ENCODE data around the gene CARD19.

The CARD19 gene

DNA sequence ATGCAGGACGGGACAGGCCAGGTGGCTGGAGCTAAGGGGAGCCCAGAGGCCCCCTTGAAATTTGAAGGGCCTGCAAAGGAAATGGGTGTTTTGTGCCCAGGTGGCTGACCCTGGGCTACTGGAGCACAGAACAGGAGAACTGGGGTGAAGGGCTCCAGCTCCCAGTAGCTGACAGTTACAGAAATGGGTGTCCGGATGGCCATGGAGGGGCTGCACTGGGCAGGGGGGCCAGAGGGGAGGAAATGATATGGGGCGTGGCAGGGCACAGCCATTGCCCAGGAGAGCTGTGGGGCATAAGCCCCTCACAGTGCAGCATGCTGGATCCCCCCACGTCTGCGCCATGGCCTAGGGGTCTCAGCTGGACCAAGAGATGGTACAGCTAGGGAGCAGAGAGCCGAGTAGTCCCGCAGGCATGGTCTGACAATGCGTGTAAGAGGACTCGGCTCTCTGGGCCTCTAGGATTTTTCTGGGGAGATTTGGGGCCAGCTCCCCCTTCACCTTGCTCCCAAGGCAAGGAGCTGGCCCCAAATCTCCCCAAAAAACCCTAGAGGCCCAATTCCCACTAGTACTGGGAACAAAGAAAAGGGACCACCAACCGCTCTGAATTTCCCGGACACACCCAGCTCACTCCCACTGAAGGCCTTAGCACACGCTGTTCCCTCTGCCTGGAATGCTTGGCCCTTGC is 7.9 kb upstream of the CARD19 start:
- H3K27me3 ChIP-seq (ENCODE audit: low read depth): no peaks in the 10 kb centered on the region
- in situ Hi-C loops (cut with MboI; ENCODE audit: low sequenced_read_pairs): no loop called here
- H3K4me1 ChIP-seq: no peaks in the 10 kb centered on the region
- no peaks in the 10 kb centered on the region for H3K36me3 ChIP-seq (replicated peaks)
- H3K4me3 ChIP-seq: no peak overlapping the region
- no peak for DNase-seq (ENCODE audit: low spot score in 2 of 2)
- no peaks in the 10 kb centered on the region for H3K9me3 ChIP-seq

DNA sequence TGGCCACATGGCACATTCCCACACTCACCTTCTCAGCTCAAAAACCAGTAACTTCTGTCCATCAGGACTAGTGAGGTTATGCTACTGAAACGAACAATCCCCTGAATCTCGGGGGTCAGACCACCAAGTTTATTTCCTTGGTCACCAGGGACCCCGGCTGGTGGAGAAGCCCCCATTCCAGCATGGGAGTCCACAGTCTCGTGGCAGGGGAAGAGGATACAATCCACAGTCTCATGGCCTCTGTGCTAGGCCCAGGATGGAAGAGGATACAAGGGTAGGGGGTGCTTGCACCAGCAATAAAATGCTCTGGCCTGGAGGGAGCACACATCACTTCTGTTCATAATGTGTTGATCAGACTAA is 7.4 kb upstream of the CARD19 start:
- in situ Hi-C loops (cut with MboI; ENCODE audit: low sequenced_read_pairs): no loop called here
- Histone ChIP-seq H3K4me1 (no peaks in the 10 kb centered on the region), H3K36me3 (replicated peaks) (no peaks in the 10 kb centered on the region), H3K4me3 (no peak overlapping the region), H3K27me3 (ENCODE audit: low read depth) (no peaks in the 10 kb centered on the region), H3K9me3 (no peaks in the 10 kb centered on the region)
- no peak for DNase-seq (ENCODE audit: low spot score in 2 of 2)

DNA sequence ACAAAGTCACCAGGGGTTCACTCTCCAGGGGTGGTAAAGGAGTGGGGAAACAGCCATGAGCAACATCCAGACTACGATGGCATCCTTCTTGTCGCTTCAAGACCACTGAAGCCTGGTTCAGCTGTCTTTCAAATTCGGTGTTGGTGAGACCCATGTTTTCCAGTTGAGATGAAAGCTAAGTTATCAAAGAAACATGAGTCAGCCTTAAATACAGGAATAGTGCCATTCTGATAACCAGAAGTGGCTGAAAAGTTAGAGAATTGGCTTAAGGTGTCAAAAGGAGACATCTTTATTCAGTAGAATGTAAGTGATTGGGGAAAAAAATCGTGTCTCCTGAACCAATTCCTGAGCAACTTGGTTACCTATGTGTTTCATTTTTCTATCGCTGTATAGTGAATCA is 7.0 kb upstream of the CARD19 start:
- Histone ChIP-seq H3K36me3 (replicated peaks) (no peaks in the 10 kb centered on the region), H3K4me1 (no peaks in the 10 kb centered on the region), H3K27me3 (ENCODE audit: low read depth) (no peaks in the 10 kb centered on the region), H3K4me3 (no peak overlapping the region), H3K9me3 (no peaks in the 10 kb centered on the region)
- DNase-seq (ENCODE audit: low spot score in 2 of 2): no peak
- in situ Hi-C loops (cut with MboI; ENCODE audit: low sequenced_read_pairs): no loop called here

DNA sequence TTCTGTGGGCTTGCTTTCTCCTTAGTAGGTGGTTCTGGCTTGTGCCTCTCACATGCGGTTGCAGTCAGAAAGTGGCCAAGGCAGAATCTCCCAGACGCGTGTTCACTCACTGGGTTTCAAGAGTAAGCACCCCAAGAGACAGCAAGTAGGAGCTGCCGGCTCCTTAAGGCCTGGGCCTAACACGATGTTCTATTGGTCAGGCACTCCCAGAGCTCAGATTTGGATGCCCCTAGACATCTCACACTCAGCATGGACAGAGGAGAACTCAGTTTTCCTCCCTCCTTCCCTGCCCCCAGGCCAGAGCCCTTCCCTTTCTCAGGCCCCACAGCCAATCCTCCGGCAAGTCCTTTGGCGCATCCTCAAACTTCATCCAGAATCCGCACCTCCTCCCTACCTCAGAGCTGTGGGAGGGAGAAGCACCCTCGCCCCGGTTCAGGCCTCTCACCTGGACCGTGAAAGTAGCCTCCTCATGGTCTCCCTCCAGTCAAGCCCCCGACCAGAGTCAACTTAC is 6.5 kb upstream of the CARD19 start:
- in situ Hi-C loops (cut with MboI; ENCODE audit: low sequenced_read_pairs): no loop called here
- Histone ChIP-seq H3K36me3 (replicated peaks) (no peaks in the 10 kb centered on the region), H3K27me3 (ENCODE audit: low read depth) (no peaks in the 10 kb centered on the region), H3K9me3 (no peaks in the 10 kb centered on the region), H3K4me3 (no peak overlapping the region), H3K4me1 (no peaks in the 10 kb centered on the region)
- DNase-seq (ENCODE audit: low spot score in 2 of 2): no peak

DNA sequence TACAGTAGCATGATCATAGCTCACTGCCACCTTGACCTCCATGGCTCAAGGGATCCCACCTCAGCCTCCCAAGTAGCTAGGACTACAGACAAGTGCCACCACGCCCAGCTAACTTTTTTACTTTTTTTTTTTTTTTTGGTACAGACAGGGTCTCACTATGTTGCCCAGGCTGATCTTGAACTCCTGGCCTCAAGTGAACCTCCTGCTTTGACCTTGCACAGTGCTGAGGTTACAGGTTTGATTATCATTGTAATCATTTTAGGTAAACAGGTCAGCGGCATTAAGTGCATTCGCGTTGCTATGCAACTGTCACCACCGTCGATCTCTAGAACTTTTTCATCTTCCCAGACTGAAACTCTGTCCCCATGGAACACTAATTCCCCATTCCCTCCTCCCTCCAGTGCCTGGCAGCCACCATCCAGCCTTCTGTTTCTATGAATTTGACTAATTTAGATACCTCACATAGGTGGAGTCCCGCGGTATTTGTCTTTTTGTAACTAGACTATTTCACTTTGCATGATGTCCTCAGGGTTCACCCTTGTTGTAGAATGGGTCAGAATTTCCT is 5.8 kb upstream of the CARD19 start:
- H3K27me3 ChIP-seq (ENCODE audit: low read depth): no peaks in the 10 kb centered on the region
- no peaks in the 10 kb centered on the region for H3K36me3 ChIP-seq (replicated peaks)
- no peak overlapping the region for H3K4me3 ChIP-seq
- in situ Hi-C loops (cut with MboI; ENCODE audit: low sequenced_read_pairs): no loop called here
- no peaks in the 10 kb centered on the region for H3K9me3 ChIP-seq
- DNase-seq (ENCODE audit: low spot score in 2 of 2): no peak
- peaks cover 4% of the 10 kb centered on the region; the same call in 1 of the 2 replicates for H3K4me1 ChIP-seq

DNA sequence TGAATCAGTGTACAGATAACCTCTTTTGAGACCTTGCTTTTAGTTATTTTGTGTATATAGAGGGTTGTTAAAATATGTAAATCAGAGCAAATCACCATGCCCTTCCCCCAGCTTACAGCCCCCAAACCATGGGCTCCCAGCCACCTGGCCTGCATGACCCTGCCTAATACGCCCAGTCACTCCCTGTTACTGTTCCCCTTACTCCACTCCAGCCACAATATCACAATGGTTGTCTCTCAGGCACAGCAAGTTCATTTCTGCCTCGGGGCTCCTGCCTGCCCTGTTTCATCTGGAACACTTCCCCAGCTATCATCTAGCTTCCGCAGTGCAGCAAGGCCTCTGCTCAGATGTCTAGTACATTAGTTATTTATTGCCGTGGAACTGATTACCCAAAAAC is 5.0 kb upstream of the CARD19 start:
- Histone ChIP-seq H3K9me3 (no peaks in the 10 kb centered on the region), H3K36me3 (replicated peaks) (no peaks in the 10 kb centered on the region), H3K27me3 (ENCODE audit: low read depth) (no peaks in the 10 kb centered on the region), H3K4me1 (peaks cover 4% of the 10 kb centered on the region; the same call in 1 of the 2 replicates), H3K4me3 (no peak overlapping the region)
- no peak for DNase-seq (ENCODE audit: low spot score in 2 of 2)
- in situ Hi-C loops (cut with MboI; ENCODE audit: low sequenced_read_pairs): no loop called here

DNA sequence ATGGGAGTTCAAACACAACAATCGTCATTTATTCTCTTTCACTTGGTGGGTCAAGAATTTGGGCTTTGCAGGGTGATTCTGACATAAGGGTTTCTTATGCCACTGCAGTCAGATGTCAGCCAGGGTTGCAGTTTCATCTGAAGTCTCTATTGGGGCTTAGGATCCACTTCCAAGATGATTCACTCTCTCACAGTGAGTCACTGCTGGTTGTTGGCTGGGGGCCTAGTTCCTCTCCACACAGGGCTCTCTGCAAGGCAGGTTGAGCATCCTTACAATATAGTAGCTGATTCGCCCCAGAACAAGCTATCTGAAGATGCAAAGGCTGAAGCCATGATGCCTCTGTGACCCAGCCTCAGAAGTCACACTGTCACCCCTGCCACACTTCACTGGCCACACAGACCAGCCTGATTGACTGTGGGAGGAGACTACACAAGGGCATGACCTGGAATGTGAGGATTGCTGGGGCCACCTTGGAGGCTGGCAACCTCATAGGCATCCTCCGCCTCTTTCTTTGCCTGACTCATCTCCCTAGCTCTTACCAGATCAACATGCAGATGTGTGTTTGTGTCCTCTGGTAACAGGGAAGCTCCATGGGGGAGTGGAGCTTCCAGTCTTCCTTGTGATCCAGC is 4.5 kb upstream of the CARD19 start:
- DNase-seq (ENCODE audit: low spot score in 2 of 2): no peak
- no peaks in the 10 kb centered on the region for H3K27me3 ChIP-seq (ENCODE audit: low read depth)
- H3K36me3 ChIP-seq (replicated peaks): no peaks in the 10 kb centered on the region; the same call in 1 of the 2 replicates
- H3K4me1 ChIP-seq: peaks cover 4% of the 10 kb centered on the region; the same call in 1 of the 2 replicates
- H3K4me3 ChIP-seq: no peak overlapping the region
- in situ Hi-C loops (cut with MboI; ENCODE audit: low sequenced_read_pairs): no loop called here
- H3K9me3 ChIP-seq: no peaks in the 10 kb centered on the region

DNA sequence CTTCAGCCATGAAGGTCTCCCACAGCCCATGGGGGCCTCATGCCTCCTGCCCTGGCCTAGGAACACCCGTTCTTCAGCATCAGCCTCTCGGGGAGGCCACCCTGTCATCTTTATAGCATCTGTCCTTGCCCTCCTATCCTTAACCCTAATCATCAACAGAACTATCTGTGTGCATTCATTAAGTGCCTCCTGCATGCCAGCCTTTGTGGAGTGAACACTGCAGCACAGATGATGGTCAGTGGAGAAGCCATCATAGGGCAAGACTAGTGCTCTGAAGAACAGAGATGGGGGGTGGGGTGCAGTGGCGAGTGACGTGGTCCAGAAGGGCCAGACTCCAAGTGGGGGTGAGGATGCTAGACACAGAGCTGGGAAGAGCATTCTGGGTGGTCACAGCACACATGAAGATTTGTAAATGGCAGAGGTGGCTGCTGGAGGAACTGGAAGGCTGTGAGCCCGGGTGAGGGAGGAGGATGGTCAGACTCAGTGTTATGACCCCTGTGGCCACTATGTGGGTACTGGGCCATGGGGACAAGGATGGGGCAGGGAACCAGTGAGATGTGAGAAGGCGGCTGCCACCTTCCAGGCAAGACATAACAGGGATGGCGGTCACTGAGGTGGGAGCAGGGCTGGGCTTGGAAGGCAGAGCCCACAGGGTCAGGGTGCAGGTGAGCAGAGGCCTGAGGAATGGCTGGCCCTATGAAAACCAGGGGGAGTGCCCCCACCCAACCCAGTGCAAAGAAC is 3.6 kb upstream of the CARD19 start:
- Histone ChIP-seq H3K4me1 (peaks cover 10% of the 10 kb centered on the region), H3K9me3 (no peaks in the 10 kb centered on the region), H3K4me3 (no peak overlapping the region), H3K36me3 (replicated peaks) (no peaks in the 10 kb centered on the region; the same call in 1 of the 2 replicates), H3K27me3 (ENCODE audit: low read depth) (no peaks in the 10 kb centered on the region)
- in situ Hi-C loops (cut with MboI; ENCODE audit: low sequenced_read_pairs): no loop called here
- DNase-seq (ENCODE audit: low spot score in 2 of 2): peak in 1 of 2 experiments; percentile 4

DNA sequence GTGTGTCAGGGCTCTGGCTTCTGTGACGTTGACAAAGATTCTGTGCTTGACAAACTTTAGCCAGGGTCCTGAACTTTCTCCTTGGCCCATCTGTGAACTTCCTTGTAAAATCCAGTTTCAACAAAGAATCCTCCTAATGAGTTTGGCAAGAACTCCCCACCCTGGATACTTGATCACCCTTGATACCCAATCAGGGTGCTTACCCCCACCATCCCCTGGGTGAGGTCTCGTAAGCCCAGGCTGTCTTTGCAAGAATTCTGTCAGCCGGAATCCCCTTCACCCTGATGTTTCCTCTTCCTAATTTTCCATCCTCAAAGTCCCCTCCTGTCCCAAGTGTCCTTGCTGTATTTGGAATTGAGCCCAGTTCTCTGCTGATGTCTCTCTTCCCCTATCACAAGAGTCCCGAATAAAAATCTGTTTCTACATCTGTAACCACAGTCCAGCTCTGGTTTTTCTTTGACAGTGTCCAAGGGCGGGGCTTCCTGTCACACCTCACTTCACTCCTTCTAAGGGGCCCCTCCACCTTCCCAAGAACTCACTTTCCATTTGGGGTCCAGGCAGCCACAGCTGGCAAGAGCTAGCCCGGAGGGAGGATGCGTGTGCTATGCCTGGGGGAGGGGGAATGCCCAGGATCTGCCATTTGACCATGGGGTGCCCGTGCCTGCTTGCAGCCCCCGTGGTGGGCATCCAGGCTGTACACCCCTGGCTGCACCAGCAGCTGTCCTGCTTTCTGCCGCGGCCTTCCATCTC is 2.7 kb upstream of the CARD19 start:
- Histone ChIP-seq H3K4me3 (no peak overlapping the region), H3K4me1 (peaks cover 11% of the 10 kb centered on the region), H3K27me3 (ENCODE audit: low read depth) (no peaks in the 10 kb centered on the region), H3K9me3 (no peaks in the 10 kb centered on the region), H3K36me3 (replicated peaks) (no peaks in the 10 kb centered on the region; the same call in 1 of the 2 replicates)
- DNase-seq (ENCODE audit: low spot score in 2 of 2): peak in 1 of 2 experiments; percentile 2
- in situ Hi-C loops (cut with MboI; ENCODE audit: low sequenced_read_pairs): no loop called here

DNA sequence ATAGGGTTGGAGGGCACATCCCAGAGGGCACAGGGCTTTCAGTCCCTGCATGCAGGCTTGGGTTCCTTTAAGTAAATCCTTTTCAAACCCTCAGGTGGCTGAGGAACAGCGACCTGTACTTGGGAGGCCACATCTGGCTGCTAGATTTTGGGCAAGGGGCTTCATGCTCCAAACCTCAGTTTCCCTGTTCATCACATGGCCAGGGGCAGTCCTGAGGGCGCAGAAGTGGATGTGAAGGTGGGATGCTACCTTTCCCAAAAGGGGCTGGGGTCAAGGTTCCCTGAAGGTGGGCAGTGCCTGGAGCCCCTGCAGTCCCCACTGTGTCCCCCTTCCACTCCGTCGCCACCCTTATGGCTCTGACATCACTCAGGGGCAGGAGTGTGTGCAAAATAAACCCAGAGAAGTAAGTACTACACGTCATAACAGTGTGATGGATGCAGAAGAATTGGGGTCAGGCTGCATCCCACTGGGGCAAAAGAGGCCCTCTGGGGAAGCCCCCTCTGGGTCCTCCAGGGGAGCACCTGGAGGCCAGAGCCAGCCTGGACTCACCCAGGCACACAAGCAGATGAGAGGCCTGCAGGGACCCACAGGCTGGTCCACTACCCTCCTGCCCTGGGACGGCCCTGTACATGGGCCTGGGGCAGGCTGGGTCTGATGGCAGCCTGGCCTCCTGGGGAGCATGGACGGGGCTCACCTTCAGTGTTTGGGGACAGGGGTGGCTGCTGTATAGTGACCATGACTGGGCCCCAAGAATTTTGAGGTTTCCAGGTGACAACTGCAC is 1.9 kb upstream of the CARD19 start:
- Histone ChIP-seq H3K9me3 (no peaks in the 10 kb centered on the region), H3K36me3 (replicated peaks) (no peaks in the 10 kb centered on the region; the same call in 1 of the 2 replicates), H3K4me3 (no peak overlapping the region), H3K4me1 (peaks cover 11% of the 10 kb centered on the region), H3K27me3 (ENCODE audit: low read depth) (no peaks in the 10 kb centered on the region)
- in situ Hi-C loops (cut with MboI; ENCODE audit: low sequenced_read_pairs): no loop called here
- DNase-seq (ENCODE audit: low spot score in 2 of 2): no peak

DNA sequence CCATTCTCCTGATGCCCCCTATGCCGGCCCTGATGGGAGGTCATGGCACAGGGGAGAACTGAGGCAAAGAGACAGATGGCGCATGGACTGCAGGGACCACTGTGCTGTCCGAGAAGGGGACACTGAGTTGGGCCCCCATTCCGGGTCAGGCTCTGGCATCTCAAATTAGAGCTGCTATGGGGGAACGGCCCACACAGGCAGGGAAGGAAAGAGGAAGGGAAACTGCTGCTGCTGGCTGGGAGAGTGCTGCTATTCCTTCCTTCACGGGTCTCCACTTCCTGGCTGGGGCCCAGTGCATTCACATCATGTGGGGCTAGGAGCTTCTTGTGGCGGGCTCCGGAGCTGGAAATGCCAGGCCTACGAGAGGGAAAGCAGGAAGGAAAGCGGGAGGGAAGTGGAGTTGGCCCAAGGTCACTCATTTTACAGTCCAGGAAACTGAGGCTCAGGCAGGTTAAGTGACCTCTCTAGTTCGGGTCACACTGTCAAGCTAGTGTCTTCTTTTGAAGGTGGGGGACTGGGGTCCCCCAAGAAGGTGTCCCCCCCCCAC is 1.3 kb upstream of the CARD19 start:
- peaks cover 11% of the 10 kb centered on the region for H3K4me1 ChIP-seq
- H3K4me3 ChIP-seq: peak overlapping the region; percentile 32
- DNase-seq (ENCODE audit: low spot score in 2 of 2): no peak
- H3K9me3 ChIP-seq: no peaks in the 10 kb centered on the region
- in situ Hi-C loops (cut with MboI; ENCODE audit: low sequenced_read_pairs): no loop called here
- H3K36me3 ChIP-seq (replicated peaks): no peaks in the 10 kb centered on the region; the same call in 1 of the 2 replicates
- H3K27me3 ChIP-seq (ENCODE audit: low read depth): no peaks in the 10 kb centered on the region

DNA sequence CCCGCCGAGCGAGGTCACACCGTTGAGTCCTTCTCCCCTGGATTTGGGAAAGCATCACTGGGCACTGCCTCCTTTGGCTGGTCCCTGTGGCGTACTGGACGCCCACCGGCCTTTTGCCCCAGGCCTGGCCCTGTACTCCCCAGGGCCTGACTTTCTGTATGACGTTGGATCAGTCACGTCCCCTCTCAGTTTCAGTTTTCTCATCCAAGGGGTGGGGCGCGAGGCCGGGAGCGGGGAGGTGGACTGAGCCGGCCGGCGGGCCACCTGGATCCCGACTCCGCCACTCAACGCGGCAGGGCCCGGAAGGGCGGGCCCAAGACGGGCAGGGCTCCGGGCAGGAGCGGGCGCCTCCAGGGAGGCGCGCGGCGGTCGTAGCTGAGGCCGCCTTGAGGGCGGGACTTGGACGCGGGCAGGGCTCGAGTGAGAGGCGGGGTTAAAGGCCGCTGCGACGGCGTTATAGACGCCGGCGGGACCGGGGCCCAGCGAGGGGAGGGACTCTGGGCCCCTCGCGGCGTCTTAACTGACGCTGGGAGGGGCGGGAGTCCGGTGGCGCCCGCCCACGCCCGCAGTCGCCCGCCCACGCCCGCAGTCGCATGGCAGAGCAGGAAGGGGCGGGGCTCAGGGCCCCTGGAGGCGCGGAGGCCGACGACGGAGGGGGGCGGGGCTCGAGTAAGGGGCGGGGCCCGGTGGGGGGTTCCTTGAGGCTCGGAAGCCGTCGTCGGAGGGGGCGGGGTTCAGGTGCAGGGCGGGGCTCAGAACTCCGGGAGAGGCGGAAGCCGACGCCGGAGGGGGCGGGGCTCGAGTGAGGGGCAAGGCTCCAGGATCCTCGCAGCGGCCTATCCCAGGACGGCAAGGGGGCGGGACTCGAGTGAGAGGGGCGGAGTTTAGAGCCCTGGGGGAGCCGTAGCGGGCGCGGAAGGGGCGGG is 549 bp upstream of the CARD19 start:
- DNase-seq (ENCODE audit: low spot score in 2 of 2): peak; percentile 95 to 100
- Histone ChIP-seq H3K27me3 (ENCODE audit: low read depth) (no peaks in the 10 kb centered on the region), H3K4me1 (peaks cover 11% of the 10 kb centered on the region), H3K4me3 (peak overlapping the region; percentile 65), H3K9me3 (no peaks in the 10 kb centered on the region), H3K36me3 (replicated peaks) (no peaks in the 10 kb centered on the region; the same call in 1 of the 2 replicates)
- in situ Hi-C loops (cut with MboI; ENCODE audit: low sequenced_read_pairs): no loop called here
